NCI-H510A treated with DMSO at 0.1 percent for 48 hours (cell line): ENCODE results near the gene FCGBP.

Experiments used
- DNase-seq: peaks from one replicate; lab custom pipeline; 2025; lab: John Stamatoyannopoulos, UW

The FCGBP gene

GRCh38 chr19:39946532-39946931 is 12.1 kb upstream of the FCGBP start:
- DNase-seq = no peak

GRCh38 chr19:39943586-39943985 is 9.2 kb upstream of the FCGBP start:
- DNase-seq = no peak

- DNase-seq = no peak
Measured at GRCh38 chr19:39942366-39942730, 7.9 kb upstream of the FCGBP start.

DNA sequence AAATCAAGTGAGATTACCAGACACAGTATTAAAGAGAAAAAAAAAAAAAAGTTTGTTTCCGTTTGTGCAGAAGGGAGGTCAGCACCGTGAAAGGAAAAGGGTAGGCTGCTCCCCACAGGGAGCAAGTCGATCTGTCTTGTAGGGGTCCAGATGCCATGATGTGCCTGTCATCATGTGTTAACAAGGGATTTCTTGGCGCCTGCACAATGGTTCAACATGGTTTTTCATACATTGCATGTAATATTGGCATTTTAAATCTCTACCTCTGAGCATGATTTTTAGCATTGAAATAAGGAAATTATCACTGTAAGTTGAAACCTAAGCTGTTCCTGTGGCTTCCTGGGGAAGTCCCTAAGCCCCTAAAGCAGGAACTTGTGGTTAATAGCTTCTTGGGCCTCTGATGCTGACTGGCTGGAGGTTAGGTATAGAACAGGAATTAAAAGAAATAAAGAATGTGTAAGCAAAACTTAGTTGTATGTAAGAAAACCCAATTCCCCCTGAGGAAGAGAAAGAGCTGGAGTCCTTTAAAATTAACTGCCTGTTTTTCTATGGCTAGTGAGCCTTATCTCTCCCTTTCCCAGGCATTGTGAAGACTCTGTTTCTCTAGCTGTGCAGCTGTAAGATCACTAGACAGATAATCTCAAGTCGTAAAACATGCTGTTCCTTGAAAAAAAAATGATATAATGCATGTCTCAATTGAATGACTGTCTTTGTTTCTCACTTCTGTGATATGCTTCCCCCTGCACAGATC is 7.4 kb upstream of the FCGBP start:
- no peak for DNase-seq

- DNase-seq = no peak
Measured at GRCh38 chr19:39941151-39941550, 6.7 kb upstream of the FCGBP start.

GRCh38 chr19:39940221-39940833 is 5.9 kb upstream of the FCGBP start:
- DNase-seq = no peak

GRCh38 chr19:39939556-39939955 is 5.1 kb upstream of the FCGBP start:
- no peak for DNase-seq

- no peak for DNase-seq
Measured at GRCh38 chr19:39937787-39938186, 3.4 kb upstream of the FCGBP start.

DNA sequence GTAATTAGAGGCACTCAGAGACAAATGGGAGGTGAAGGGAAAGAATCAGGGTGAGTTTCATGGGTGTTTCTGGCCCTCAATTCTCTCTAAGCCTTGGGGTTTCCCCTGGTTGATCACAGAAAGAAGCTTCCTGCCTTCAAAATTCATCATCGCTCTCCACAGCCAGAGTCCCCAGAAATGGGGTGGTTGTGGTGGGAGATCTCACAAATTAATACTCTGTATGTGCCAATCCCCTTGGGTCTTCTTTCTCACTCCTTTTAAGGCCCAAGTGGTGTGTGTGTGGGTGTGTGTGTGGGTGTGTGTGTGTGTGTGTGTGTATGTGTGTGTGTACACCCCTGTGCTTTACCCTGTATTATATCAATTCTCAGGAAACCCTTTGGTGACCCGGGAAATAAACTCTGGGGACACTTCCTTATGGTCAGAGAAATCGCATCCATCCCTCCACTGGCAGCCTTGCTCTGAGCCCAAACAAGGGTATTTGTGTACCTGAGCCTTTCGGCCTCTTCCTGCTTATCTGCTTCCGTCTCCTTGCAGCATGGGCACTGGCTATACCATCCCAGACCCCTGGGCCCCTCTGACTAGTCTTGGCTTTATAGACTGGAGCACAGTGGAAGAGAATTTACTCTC is 2.8 kb upstream of the FCGBP start:
- no peak for DNase-seq

- no peak for DNase-seq
Measured at GRCh38 chr19:39936622-39937021, 2.2 kb upstream of the FCGBP start.

DNA sequence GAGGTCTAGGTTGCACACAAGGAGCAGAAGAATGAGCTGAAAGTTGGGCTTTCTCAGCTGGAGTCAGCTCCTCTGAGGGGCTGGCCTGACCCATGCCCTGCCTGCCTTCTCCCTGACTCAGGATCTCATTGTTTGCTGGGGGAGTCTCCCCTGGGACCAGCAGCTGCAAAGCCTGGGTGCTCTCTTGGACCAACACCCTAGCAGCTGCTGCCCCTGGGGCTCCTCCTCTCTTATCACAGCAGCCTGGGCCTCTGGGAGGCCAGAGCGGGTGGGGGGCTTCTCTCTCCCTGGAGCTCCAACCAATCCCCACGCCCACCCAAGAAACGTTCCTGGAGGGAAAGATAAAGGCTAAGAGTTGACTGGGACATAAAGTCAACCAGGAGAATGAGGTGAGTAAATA is 1.6 kb upstream of the FCGBP start:
- no peak for DNase-seq

DNA sequence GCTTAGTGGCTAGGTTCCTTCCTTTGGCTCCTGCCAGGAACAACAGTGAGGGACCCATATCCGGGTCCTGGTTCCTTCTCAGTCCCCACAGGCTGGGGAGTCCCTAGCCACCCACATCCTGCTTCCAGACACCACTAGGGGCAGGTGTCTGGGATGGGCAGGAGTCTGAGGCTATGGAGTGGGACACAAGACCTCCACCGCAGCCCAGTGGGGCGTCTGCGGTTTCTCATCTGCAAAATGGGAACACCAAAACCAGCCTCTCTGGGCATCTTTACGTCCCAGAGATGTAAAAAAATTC is 879 bp upstream of the FCGBP start:
- no peak for DNase-seq

DNA sequence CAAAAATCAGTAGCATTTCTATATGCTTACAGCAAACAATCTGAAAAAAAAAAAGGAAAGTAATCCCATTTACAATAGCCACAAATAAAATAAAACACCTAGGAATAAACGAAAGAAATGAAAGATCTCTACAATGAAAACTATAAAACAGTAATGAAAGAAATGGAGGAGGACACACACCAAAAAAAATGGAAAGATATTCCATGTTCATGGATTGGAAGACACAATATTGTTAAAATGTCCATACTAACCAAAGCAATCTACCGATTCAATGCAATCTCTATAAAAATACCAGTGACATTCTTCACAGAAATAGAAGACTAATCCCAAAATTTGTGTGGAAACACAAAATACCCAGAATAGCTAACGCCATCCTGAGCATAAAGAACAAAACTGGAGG is 4.7 kb downstream of the FCGBP start:
- no peak for DNase-seq

DNA sequence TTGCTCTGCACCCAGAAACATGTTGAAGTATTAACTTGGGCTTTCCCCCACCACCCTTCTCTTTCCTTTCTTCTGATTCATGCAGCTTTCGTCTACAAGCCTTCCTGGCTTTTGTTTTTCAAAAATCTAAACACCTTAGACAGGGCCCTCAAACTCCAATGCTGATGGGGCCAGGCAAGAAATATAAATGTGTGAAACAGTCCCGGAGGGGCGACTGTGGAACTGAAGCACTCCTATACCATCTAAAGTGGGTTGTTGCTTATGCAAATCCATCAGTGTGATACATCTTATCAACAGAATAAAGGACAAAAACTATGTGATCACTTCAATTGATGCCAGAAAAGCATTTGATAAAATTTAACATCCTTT is 6.1 kb downstream of the FCGBP start:
- no peak for DNase-seq

DNA sequence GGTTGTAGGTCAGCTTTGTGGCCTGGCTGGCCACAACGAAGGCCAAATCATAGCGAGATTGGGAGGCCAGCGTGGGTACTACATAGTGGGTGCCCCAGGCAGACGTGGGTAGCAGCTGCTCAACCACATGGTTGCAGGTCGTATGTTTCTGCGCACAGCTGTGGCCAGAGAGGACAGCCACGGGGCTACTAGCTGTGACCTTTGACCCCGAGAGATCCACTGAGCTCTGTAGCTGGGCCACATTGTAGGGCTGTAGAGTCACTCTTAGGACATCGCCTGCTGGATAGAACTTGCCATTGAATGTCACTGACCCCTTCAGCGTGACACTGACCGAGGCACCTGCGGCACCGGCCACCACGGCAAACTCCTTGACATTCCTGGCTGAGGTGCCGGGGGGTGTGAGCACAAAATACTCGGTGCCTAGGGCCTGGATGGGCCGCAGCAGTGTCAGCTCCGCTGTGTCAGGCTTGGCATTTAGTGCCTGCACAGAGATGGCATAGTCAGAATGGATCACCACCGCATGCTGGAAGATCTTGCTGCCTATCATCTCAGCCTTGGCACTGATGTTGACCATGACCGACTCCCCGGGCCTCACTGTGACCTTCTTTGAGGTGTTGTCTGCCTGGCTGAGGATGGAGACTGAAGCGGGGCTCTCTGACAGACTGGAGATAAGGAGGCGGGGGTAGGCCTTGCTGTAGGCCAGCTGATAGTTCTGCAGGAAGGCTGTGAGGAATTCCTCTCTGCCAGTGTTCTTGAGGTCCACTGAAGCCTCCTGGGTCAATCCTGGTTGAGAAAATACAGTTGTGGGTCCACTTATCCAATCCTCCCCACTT is 6.7 kb downstream of the FCGBP start:
- DNase-seq = no peak

DNA sequence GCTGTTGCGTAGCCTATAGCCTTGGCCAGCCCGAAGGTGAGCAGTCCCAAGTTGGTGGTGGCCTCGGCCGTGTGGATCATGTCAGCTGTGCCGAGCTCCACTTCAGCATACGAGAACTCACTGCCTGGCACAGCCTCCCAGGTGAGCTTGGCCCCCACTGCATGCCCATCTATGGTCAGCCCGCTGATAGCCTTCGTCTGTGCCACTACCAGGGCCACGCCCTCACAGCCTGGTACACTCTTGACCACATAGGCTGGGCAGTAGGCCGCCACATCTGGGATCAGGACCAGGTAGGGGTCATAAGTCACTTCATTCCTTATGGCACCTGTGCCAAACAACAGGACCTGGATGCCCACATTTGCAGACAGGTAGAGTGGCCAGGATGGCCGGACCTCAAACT is 7.4 kb downstream of the FCGBP start:
- DNase-seq = no peak

- DNase-seq = no peak
Measured at GRCh38 chr19:39926170-39926760, 8.2 kb downstream of the FCGBP start.

DNA sequence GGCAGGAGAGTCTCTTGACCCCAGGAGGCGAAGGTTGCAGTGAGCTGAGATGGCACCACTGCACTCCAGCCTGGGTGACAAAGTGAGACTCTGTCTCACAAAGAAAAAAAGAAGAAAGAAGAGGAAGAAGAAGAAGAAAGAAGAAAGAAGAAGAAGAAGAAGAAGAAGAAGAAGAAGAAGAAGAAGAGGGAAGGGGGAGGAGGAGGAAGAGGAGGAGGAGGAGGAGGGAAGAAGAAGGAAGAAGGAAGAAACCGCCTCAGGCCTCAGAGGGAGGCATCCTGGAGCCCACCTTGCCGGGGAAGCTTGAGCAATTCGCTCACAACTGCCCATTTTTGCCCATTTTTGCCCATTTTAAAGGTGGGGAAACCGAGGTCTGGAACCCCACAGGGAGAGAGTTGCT is 9.5 kb downstream of the FCGBP start:
- no peak for DNase-seq

GRCh38 chr19:39924389-39924788 is 10.0 kb downstream of the FCGBP start:
- no peak for DNase-seq

DNA sequence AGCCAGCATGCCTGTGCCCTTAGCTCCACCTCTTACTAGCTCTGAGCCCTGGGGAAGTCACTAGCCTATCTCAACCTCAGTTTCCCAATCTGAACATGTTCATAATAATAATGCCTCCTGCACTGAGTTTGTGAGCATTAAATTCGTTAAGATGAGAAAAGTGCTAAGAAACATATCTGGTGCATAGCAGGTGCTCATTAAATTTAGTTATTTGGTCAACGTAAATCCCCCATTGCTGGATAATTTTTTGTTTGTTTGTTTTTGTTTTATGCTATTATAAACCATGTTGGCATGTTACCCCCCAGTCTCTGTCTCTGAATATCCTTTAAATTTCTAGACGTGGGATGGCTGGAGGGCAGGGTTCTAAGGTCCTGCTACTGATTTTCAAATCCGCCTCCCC is 10.6 kb downstream of the FCGBP start:
- no peak for DNase-seq

DNA sequence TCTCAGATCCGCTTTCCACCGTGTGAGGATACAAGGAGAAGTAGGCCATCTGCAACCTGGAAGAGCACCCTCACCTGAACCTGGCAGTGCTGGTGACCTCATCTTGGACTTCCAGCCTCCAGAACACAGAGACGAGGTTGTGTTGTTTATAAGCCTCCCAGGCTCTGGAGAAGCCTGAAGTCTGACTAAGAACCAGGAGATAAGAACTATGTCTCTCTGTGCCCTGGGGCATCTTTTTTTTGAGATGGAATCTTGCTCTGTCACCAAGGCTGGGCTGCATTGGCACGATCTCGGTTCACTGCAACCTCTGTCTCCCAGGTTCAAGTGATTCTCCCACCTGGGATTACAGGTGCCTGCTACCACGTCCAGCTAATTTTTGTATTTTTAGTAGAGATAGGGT is 14.5 kb downstream of the FCGBP start:
- DNase-seq = no peak

GRCh38 chr19:39918183-39918651 is 16.2 kb downstream of the FCGBP start:
- DNase-seq = no peak
